Spinal cord (tissue), 10 donors: ENCODE results near the gene DZIP1L. TPM values are rescaled to one million over a fixed set of nuclear protein-coding genes. Genes with fewer than 3 reads are reported as not detected.

Experiments used
- DNase-seq, 6 donors: peaks; one replicate each; pipeline versions ENCODE4 v3.0.0 to v3.0.0-alpha.2; 2013 to 2015; ENCODE audit warnings: low spot score in 6 of 6, low read depth in 4 of 6
- H3K27ac ChIP-seq: one replicate; pipeline ENCODE4 v1.5.1; 2013; ENCODE audit warnings: low read depth, low read length, control low read depth
- H3K27me3 ChIP-seq: one replicate; pipeline ENCODE4 v1.6.1; 2013; ENCODE audit warnings: low read length; ENCODE audit not compliant: control insufficient read depth, insufficient read depth
- H3K36me3 ChIP-seq: one replicate; pipeline ENCODE4 v1.6.1; 2013; ENCODE audit warnings: low read length; ENCODE audit not compliant: control insufficient read depth, insufficient read depth
- H3K4me1 ChIP-seq: one replicate; pipeline ENCODE4 v1.6.1; 2013; ENCODE audit warnings: low read length; ENCODE audit not compliant: control insufficient read depth, insufficient read depth
- H3K4me3 ChIP-seq: one replicate; pipeline ENCODE4 v1.5.1; 2013; ENCODE audit warnings: low read depth, low read length, control low read depth
- H3K9me3 ChIP-seq: one replicate; pipeline ENCODE4 v1.6.1; 2013; ENCODE audit warnings: low read length; ENCODE audit not compliant: control insufficient read depth, insufficient read depth
- WGBS: methylation state at CpG from one replicate; pipeline ENCODE4 v1.1.5; 2013; ENCODE audit warnings: missing lambda C conversion rate; ENCODE audit not compliant: insufficient coverage; 5-methylcytosine and 5-hydroxymethylcytosine counted together
- polyA plus RNA-seq, 2 donors: library from polyadenylated mRNA; unstranded; fragments of 120-200 nt; gene quantifications; one replicate each; pipeline ENCODE4 v1.2.1, GENCODE V29; 2013; ENCODE audit not compliant: insufficient read length in 2 of 2
- total RNA-seq, 2 donors: library from RNA; depleted of rRNA in 1 of 2; stranded (reverse); fragments of 120-200 nt in 1 of 2; fragments of >200 nt in 1 of 2; gene quantifications; one replicate each; pipeline versions ENCODE4 v1.2.3 to v1.2.4, GENCODE V29; 2013 to 2014
- donor health status: healthy.

Gene DZIP1L
- total and polyA plus RNA-seq, 4 donors, result 10.8 to 28.4 (median 14.6) TPM

DNA sequence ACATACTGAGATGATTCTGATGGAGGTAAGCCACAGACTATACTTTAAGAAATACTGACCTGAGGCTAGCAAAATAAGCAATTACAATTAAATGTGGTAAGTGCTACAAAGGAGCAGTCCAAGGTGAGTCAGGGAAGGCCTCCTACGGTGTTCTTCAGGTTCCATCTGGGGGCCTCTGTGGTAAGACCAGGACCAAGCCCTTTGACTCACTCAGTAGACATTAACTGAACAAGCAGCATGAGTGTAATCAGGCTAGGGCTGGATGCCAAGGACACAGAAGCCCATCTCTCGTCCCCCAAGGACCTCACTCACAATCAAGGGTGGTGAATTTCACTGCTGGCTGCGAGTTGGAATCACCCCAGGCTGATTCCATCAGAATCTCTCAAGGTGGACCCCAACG lies 37.3 kb downstream of the DZIP1L start:
- Histone ChIP-seq H3K27me3 (no peaks in the 10 kb centered on the region), H3K4me3 (no peak overlapping the region), H3K9me3 (no peaks in the 10 kb centered on the region), H3K4me1 (no peaks in the 10 kb centered on the region), H3K36me3 (peaks cover 22% of the 10 kb centered on the region), H3K27ac (no peak overlapping the region)
- 90% methylated on average over 2 of the region's 4 CpGs for WGBS
- DNase-seq, result no peak

DNA sequence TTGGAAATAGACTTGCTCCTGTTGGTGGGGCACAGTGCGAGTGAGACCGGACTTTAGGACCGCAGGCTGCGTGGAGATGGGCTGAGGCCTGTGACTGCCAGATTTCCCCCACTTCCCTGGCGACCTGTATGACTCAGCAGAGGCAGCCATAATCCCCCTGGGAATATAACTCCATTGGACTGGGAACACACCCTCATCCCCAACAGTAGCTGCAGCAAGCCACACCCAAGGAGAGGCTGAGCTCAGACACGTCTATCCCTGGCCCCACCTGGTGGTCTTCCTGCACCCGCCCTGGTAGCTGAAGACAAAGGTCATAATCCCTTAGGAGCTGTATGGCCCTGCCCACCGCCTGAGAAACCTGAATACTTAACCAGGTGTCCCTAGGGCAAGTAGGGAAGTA lies 42.6 kb downstream of the DZIP1L start:
- Histone ChIP-seq H3K36me3 (peaks cover 26% of the 10 kb centered on the region), H3K9me3 (no peaks in the 10 kb centered on the region), H3K4me1 (no peaks in the 10 kb centered on the region), H3K4me3 (no peak overlapping the region), H3K27ac (no peak overlapping the region), H3K27me3 (no peaks in the 10 kb centered on the region)
- DNase-seq, result no peak
- WGBS, result 91% methylated on average over 8 of the region's 8 CpGs

DNA sequence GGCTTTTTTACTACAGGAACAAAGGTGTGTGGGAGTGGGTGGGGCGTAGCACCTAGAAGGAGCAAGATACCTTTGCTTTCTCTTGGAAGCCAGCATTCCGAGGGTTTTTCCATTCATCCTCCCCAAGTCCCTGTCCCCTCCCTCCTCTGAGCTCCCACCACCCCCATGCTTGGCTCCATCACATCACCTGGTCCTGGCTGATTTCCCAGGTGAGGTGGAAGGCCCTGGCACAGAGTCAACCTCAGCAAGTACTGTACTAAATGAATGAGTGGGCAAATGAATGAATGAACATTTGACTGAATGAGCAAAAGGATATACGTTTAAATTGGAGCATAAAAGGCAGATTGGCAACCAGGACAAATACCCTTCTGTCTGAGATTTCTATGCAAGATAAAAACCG lies 45.4 kb downstream of the DZIP1L start:
- no CpG with 5 or more reads among the region's 4 CpGs for WGBS
- H3K36me3 ChIP-seq, result peaks cover 28% of the 10 kb centered on the region

DNA sequence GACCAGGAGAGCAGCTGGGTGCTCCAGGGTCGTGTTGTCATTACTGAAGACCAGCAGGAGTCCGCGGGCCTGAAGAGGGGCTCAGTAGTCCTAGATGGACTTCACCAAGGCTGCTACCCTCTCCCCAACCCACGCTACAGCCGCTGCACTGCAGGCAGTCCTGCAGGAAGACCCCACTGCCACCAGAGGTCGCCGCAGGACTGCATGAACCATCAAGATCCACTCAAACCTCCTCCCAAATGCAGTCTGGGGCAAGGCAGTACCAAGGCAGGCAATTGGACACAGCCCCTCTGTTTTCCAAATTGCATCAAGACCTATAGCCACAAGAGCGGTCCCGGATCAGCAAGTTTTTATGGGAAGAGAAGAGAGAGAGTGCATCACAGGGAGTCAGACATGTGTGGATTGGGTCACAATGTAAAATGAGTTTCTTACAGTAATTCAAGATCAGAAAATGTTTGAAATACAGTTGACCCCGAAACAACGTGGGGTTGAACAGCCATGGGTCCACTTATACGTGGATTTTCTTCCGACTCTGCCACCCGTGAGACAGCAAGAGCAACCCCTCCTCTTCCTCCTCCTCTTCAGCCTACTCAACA lies 46.7 kb downstream of the DZIP1L start:
- Histone ChIP-seq H3K27me3 (no peaks in the 10 kb centered on the region), H3K4me1 (no peaks in the 10 kb centered on the region), H3K9me3 (no peaks in the 10 kb centered on the region), H3K36me3 (peaks cover 35% of the 10 kb centered on the region), H3K4me3 (no peak overlapping the region), H3K27ac (no peak overlapping the region)
- peak; percentile 47 to 92 (median 62) for DNase-seq
- WGBS, result 15% methylated on average over 11 of the region's 14 CpGs

More for the DNA sequence above, 45.4 kb downstream of the DZIP1L start:
- Histone ChIP-seq H3K27me3 (no peaks in the 10 kb centered on the region), H3K4me3 (no peak overlapping the region), H3K27ac (no peak overlapping the region), H3K4me1 (no peaks in the 10 kb centered on the region), H3K9me3 (no peaks in the 10 kb centered on the region)
- DNase-seq, result no peak

DNA sequence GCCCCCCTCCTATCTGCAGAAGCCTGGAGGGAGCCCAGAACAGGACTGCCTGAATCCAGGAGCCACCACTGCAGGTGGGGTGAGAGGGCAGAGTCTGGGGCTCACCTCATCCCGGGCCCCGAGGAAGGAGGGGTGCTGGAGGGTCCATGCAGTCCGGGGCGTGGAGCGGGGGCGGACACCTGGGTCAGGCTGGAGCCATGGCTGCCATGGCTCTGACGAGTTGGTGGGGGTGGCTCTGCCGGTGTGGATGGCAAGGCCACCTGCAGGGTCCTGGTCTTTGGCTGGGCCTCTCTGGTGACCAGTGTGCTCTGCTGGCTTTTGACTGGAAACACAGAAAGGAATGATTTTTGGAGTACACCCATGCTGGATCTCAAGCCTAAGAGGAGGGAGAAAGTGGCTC lies 47.4 kb downstream of the DZIP1L start:
- H3K36me3 ChIP-seq, result peaks cover 41% of the 10 kb centered on the region
- no peak overlapping the region for H3K27ac ChIP-seq
- H3K4me3 ChIP-seq, result no peak overlapping the region
- H3K9me3 ChIP-seq, result no peaks in the 10 kb centered on the region
- 82% methylated on average over 8 of the region's 8 CpGs for WGBS
- H3K27me3 ChIP-seq, result no peaks in the 10 kb centered on the region
- no peak for DNase-seq
- H3K4me1 ChIP-seq, result no peaks in the 10 kb centered on the region

DNA sequence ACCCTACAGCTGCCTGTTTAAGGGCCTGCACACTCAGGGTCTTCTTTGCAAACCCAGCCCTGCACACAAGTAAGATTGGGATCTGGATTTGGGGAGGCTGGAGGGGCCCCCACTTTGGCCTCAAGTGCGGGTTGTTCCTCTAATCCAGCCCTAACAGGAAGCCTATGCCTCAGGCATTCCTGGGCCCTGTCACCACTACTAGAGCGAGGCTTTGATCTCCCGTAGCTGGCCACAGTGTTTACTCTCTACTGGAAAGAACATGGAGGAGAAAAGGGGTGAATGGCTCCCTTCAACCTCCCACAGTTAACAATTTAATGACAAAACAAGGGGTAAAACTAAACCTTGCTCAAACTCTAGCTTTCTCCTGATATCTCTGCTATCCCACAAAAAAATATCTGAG lies 48.4 kb downstream of the DZIP1L start:
- Histone ChIP-seq H3K36me3 (peaks cover 49% of the 10 kb centered on the region), H3K9me3 (no peaks in the 10 kb centered on the region), H3K4me1 (no peaks in the 10 kb centered on the region), H3K27me3 (no peaks in the 10 kb centered on the region), H3K27ac (no peak overlapping the region), H3K4me3 (no peak overlapping the region)
- no peak for DNase-seq
- WGBS, result 100% methylated on average over 1 of the region's 3 CpGs

DNA sequence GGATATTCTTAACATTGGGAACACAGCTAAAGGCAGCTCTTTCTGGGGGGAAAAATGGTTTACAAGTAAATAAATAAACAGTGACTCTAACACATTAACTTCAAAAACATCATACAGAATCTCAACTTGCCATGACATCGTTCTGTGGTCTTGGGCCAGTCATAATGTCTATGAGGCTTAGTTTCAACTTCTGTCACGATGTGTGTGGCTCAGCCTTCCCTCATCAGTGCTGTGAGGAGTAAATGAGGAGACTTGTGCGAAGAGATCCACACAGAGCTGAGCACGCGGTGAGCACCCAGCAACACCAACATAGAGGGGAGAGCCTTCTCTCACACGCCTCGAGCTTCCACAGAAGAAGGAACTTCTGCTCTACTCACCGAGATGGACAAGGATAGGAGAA lies 49.0 kb downstream of the DZIP1L start:
- 85% methylated on average over 5 of the region's 8 CpGs for WGBS
- H3K27ac ChIP-seq, result no peak overlapping the region

DNA sequence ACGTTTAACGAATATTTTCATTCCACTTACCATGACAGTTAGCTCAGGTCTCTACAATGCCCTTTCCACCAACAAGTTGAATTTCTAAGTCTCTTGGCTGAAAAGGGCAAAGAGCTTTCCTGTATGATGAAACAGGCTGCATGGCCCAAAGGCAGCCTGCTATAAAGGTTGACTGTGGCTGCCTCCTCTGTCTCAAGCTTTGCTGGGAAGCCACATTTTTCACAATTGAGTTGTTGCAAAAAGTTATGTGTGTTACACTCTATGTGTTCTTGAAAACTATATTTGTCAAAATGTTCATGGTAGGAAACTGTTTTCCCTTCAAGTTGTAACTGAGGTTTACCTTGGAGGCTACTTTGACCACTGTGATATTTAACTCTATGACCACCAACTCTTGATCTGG lies 49.5 kb downstream of the DZIP1L start:
- WGBS, result no CpG with 5 or more reads among the region's 2 CpGs
- DNase-seq, result no peak
- H3K36me3 ChIP-seq, result peaks cover 48% of the 10 kb centered on the region

More for the DNA sequence above, 49.0 kb downstream of the DZIP1L start:
- Histone ChIP-seq H3K36me3 (peaks cover 47% of the 10 kb centered on the region), H3K9me3 (no peaks in the 10 kb centered on the region), H3K27me3 (no peaks in the 10 kb centered on the region), H3K4me1 (no peaks in the 10 kb centered on the region), H3K4me3 (no peak overlapping the region)
- no peak for DNase-seq

DNA sequence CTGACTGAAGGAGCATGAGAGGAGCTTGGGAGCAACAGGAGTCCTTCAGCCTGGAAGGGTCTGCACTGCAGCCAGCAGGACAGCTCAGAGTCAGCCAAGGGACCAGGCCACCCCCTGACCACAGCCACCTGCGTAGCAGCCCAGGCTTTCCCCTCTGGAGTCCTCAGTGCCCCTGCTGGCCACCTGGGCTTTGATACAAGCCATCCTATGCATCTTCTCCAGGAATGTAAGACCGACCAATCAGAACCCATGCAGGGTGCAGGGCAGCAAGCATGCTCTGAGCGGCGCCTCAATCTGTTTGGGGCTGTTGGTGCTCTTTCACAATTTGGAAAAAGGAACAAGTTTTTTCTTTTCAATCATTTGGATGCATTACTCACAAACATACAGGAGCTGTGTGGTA lies 52.0 kb downstream of the DZIP1L start:
- no peak overlapping the region for H3K27ac ChIP-seq
- H3K9me3 ChIP-seq, result no peaks in the 10 kb centered on the region
- H3K4me1 ChIP-seq, result no peaks in the 10 kb centered on the region
- 64% methylated on average over 3 of the region's 4 CpGs for WGBS
- no peaks in the 10 kb centered on the region for H3K27me3 ChIP-seq
- no peak for DNase-seq
- H3K36me3 ChIP-seq, result peaks cover 46% of the 10 kb centered on the region
- no peak overlapping the region for H3K4me3 ChIP-seq

More for the DNA sequence above, 49.5 kb downstream of the DZIP1L start:
- no peak overlapping the region for H3K4me3 ChIP-seq
- no peaks in the 10 kb centered on the region for H3K4me1 ChIP-seq
- H3K27ac ChIP-seq, result no peak overlapping the region
- H3K27me3 ChIP-seq, result no peaks in the 10 kb centered on the region
- no peaks in the 10 kb centered on the region for H3K9me3 ChIP-seq

DNA sequence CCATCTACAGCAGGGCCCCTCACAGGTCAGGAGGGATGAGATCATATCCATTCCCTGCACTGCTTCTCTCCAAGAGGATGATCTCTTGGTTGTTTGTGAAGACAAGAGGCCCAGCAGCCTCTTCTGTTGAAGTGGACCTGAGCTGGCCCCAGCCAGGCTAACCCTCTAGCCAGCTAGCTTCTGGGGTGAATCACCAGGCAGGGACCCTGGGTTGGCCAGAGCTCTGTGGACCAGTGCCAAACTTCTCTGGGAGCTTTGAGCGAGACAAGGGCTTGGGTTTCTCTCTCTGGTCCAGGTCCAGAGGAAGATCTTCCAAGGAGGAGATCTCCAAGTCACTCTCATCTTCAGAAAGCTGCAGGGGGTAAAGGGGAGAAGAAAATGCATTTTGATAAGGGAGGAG lies 52.8 kb downstream of the DZIP1L start:
- Histone ChIP-seq H3K27ac (no peak overlapping the region), H3K4me1 (no peaks in the 10 kb centered on the region), H3K9me3 (no peaks in the 10 kb centered on the region), H3K4me3 (no peak overlapping the region), H3K27me3 (no peaks in the 10 kb centered on the region), H3K36me3 (peaks cover 40% of the 10 kb centered on the region)
- no peak for DNase-seq
- 60% methylated on average over 1 of the region's 1 CpG for WGBS
